Measurements from ENCODE around the gene JAG1. TPM values are rescaled to one million over a fixed set of nuclear protein-coding genes. Genes with fewer than 3 reads are reported as not detected.
A peak's percentile ranks its signal among the peaks of the same experiment; 100 is the strongest.

Gene JAG1
- total RNA-seq, 1 experiment from 2014 or later = 176 TPM

DNA sequence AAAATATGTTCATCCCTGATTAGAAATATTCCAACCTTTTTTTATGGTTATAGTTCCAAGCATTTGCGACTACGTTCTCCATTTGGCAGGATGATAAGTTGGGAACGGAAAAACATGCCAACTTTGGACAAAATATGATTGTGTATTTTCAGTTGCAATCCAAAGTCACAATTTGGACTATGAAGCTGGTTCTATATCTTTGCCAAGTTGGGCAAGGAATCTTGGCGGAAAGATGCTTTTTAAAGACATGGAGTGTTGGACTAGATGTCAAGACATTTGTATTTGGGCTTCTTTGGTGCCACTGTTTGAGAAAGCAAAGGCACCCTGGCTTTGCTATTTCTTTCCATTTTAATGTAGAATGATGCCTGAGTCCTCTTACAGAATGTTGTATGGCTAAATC, 33.3 kb upstream of the JAG1 start:
- H3K36me3 ChIP-seq (ENCODE audit: low read depth, low read length) = no peaks in the 10 kb centered on the region
- H3K4me1 ChIP-seq (ENCODE audit: insufficient read depth, low read length) = peaks cover 52% of the 10 kb centered on the region
- intact Hi-C loops (cut with micrococcal nuclease) = loop anchor here (2.0 to 5.0 kb wide), 3 partner anchors 32 to 215 kb away; no protein-coding TSS in a partner anchor
- H3K27me3 ChIP-seq (ENCODE audit: low read length) = no peaks in the 10 kb centered on the region
- POLR2A ChIA-PET (ENCODE audit: unreplicated experiment) = interaction anchor here (1.9 kb wide), 1 partner anchor 33 kb away, joined by 7 read pairs; the partner anchor contains the start of gene JAG1
- H2AFZ ChIP-seq (ENCODE audit: low read length) = no peak overlapping the region
- ATAC-seq (no peak), DNase-seq (no peak)
- H3K9me3 ChIP-seq (ENCODE audit: low read length) = no peaks in the 10 kb centered on the region
- H4K20me1 ChIP-seq (ENCODE audit: low read length) = no peaks in the 10 kb centered on the region
- no peaks in the 10 kb centered on the region for H3F3A ChIP-seq (ENCODE audit: low read length, unreplicated experiment)
- CTCF ChIA-PET = no interaction called here
- H3K4me3 ChIP-seq (ENCODE audit: low read length) = no peak overlapping the region
- no TSS peak for BruUV-seq (replicated peaks)
- no peaks in the 10 kb centered on the region for H3K9me2 ChIP-seq (replicated peaks; ENCODE audit: low read length)
- H3K4me2 ChIP-seq (ENCODE audit: low read length) = no peak overlapping the region
- H3K9ac ChIP-seq (ENCODE audit: low read length) = peak overlapping the region; percentile 67; the same call in 1 of the 2 replicates
- TF ChIP-seq EZH2phosphoT487 (IDR thresholded peaks at IDR 0.05; ENCODE audit: borderline replicate concordance, low read length) (no peak), EZH2 (IDR thresholded peaks at IDR 0.05; ENCODE audit: low read length, unreplicated experiment) (no peak)
- TF ChIP-seq, protein P1, sequence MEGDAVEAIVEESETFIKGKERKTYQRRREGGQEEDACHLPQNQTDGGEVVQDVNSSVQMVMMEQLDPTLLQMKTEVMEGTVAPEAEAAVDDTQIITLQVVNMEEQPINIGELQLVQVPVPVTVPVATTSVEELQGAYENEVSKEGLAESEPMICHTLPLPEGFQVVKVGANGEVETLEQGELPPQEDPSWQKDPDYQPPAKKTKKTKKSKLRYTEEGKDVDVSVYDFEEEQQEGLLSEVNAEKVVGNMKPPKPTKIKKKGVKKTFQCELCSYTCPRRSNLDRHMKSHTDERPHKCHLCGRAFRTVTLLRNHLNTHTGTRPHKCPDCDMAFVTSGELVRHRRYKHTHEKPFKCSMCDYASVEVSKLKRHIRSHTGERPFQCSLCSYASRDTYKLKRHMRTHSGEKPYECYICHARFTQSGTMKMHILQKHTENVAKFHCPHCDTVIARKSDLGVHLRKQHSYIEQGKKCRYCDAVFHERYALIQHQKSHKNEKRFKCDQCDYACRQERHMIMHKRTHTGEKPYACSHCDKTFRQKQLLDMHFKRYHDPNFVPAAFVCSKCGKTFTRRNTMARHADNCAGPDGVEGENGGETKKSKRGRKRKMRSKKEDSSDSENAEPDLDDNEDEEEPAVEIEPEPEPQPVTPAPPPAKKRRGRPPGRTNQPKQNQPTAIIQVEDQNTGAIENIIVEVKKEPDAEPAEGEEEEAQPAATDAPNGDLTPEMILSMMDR (conservative IDR thresholded peaks at IDR 0.05; ENCODE audit: low read depth, low read length) = no peak
- H3K27ac ChIP-seq (ENCODE audit: low read length) = peak overlapping the region; percentile 93
- H3K79me2 ChIP-seq (ENCODE audit: low read length) = no peaks in the 10 kb centered on the region

DNA sequence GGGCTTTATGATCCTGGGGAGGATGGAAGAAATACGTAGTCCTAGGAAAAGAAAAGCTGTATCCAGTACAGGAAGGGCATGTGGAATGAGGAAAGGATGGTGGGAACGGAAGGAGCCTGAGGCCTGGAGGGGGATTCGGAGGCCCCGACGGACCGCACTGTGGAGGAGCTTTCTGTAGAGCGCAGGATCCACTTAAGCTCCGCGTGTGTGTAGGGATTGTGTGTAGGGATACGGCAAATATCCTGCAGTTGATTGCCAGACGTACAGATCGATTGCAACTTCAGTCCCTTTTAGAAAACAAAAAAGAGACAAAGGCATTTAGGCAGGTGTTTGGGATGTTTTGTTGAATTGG, 32.6 kb upstream of the JAG1 start:
- TF ChIP-seq, protein P1 (conservative IDR thresholded peaks at IDR 0.05; ENCODE audit: low read depth, low read length) = no peak
- TF ChIP-seq EZH2 (IDR thresholded peaks at IDR 0.05; ENCODE audit: low read length, unreplicated experiment) (no peak), EZH2phosphoT487 (IDR thresholded peaks at IDR 0.05; ENCODE audit: borderline replicate concordance, low read length) (no peak)
- Histone ChIP-seq H3K4me2 (ENCODE audit: low read length) (peak overlapping the region; percentile 48), H3K9me3 (ENCODE audit: low read length) (no peaks in the 10 kb centered on the region), H3K9me2 (replicated peaks; ENCODE audit: low read length) (no peaks in the 10 kb centered on the region), H4K20me1 (ENCODE audit: low read length) (no peaks in the 10 kb centered on the region), H3K27me3 (ENCODE audit: low read length) (no peaks in the 10 kb centered on the region), H3K9ac (ENCODE audit: low read length) (peak overlapping the region; percentile 67), H3K4me3 (ENCODE audit: low read length) (no peak overlapping the region), H3K27ac (ENCODE audit: low read length) (peak overlapping the region; percentile 93), H3K36me3 (ENCODE audit: low read depth, low read length) (no peaks in the 10 kb centered on the region), H2AFZ (ENCODE audit: low read length) (no peak overlapping the region), H3F3A (ENCODE audit: low read length, unreplicated experiment) (no peaks in the 10 kb centered on the region), H3K79me2 (ENCODE audit: low read length) (no peaks in the 10 kb centered on the region), H3K4me1 (ENCODE audit: insufficient read depth, low read length) (peaks cover 48% of the 10 kb centered on the region)
- CTCF ChIA-PET = no interaction called here
- intact Hi-C loops (cut with micrococcal nuclease) = loop anchor here (1.0 to 5.0 kb wide), 4 partner anchors 32 to 216 kb away; no protein-coding TSS in a partner anchor
- TSS peak; percentile 83 for BruUV-seq (replicated peaks)
- POLR2A ChIA-PET (ENCODE audit: unreplicated experiment) = interaction anchor here (1.9 kb wide), 1 partner anchor 32 kb away, joined by 7 read pairs; the partner anchor contains the start of gene JAG1
- no peak for ATAC-seq
- DNase-seq = no peak

DNA sequence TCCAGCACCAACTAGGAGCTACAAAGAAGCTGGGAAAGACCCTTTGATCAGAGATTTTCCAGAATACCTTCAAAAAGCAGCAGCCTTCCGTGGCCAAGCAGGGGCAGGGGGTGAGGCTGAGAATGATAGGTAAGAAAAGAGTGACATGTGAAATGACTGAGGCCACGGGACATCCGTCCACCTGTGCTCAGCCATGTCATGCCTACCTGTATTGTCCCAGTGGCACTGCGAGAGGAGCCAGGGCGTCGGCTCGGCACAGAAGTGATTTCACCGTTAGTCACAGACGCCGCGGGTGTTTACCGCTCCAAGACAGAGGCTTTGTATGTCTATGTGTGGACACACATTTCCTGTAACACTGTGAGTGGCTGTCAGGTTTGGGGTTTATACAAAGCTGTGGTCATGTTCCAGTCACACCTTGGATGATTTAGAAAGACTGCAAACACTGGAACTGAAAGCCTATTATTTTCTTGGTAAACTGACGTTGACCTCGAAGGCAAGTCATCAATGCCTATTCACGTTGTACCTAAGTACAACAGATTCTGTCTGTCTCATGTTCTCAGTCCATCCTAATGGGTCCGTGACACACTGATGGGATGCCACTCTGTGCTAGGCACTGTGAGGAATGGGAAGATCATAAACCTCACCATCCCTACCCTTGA, 32.1 kb upstream of the JAG1 start:
- peak overlapping the region; percentile 48 for H3K4me2 ChIP-seq (ENCODE audit: low read length)
- H2AFZ ChIP-seq (ENCODE audit: low read length) = peak overlapping the region; percentile 26
- peak overlapping the region; percentile 93 for H3K27ac ChIP-seq (ENCODE audit: low read length)
- peaks cover 43% of the 10 kb centered on the region for H3K4me1 ChIP-seq (ENCODE audit: insufficient read depth, low read length)
- H3K9me3 ChIP-seq (ENCODE audit: low read length) = no peaks in the 10 kb centered on the region
- peak; percentile 99 for DNase-seq
- TF ChIP-seq EZH2 (IDR thresholded peaks at IDR 0.05; ENCODE audit: low read length, unreplicated experiment) = no peak
- TF ChIP-seq, protein P1 (conservative IDR thresholded peaks at IDR 0.05; ENCODE audit: low read depth, low read length) = no peak
- TF ChIP-seq EZH2phosphoT487 (IDR thresholded peaks at IDR 0.05; ENCODE audit: borderline replicate concordance, low read length) = no peak
- no TSS peak for BruUV-seq (replicated peaks)
- ATAC-seq = peak; percentile 96
- ChIA-PET CTCF (no interaction called here), POLR2A (ENCODE audit: unreplicated experiment) (interaction anchor here (1.9 kb wide), 1 partner anchor 32 kb away, joined by 7 read pairs; the partner anchor contains the start of gene JAG1)
- no peaks in the 10 kb centered on the region for H3K36me3 ChIP-seq (ENCODE audit: low read depth, low read length)
- no peaks in the 10 kb centered on the region for H3K9me2 ChIP-seq (replicated peaks; ENCODE audit: low read length)
- H3F3A ChIP-seq (ENCODE audit: low read length, unreplicated experiment) = no peaks in the 10 kb centered on the region
- intact Hi-C loops (cut with micrococcal nuclease) = loop anchor here (1.0 to 5.0 kb wide), 4 partner anchors 31 to 216 kb away; no protein-coding TSS in a partner anchor
- H3K79me2 ChIP-seq (ENCODE audit: low read length) = no peaks in the 10 kb centered on the region
- no peaks in the 10 kb centered on the region for H3K27me3 ChIP-seq (ENCODE audit: low read length)
- H3K4me3 ChIP-seq (ENCODE audit: low read length) = no peak overlapping the region
- peak overlapping the region; percentile 67 for H3K9ac ChIP-seq (ENCODE audit: low read length)
- H4K20me1 ChIP-seq (ENCODE audit: low read length) = no peaks in the 10 kb centered on the region

All from PC-3 (cell line).